DND-41 (cell line): Measurements from ENCODE around the gene CNOT6L.

ENCODE experiments used
- ATAC-seq: fragments of 200-7000 bp; cut with Tn5 transposase; 3 replicates; pipeline ENCODE4 v1.9.1; 2021; ENCODE audit warnings: low read depth; ENCODE audit not compliant: insufficient read depth
- DNase-seq: peaks from one replicate; pipeline ENCODE4 v3.0.0-alpha.2; 2020
- H2AFZ ChIP-seq: 2 replicates; pipeline ENCODE4 v1.6.0; 2012; ENCODE audit warnings: low read depth, low read length
- H3K27ac ChIP-seq: 2 replicates; pipeline ENCODE4 v1.5.1; 2012; ENCODE audit warnings: low read length, inconsistent platforms
- H3K27me3 ChIP-seq: fragments of 200-600 bp; sonication (generic); 2 replicates; pipeline ENCODE4 v1.6.0; 2012; ENCODE audit warnings: low read length, mild to moderate bottlenecking, inconsistent platforms; ENCODE audit not compliant: insufficient read depth, poor library complexity
- H3K36me3 ChIP-seq: 2 replicates; pipeline ENCODE4 v1.5.1; 2012; ENCODE audit warnings: low read length, inconsistent platforms; ENCODE audit not compliant: insufficient read depth
- H3K4me1 ChIP-seq: 2 replicates; pipeline ENCODE4 v1.5.1; 2012; ENCODE audit warnings: mild to moderate bottlenecking, low read length; ENCODE audit not compliant: insufficient read depth
- H3K4me2 ChIP-seq: 2 replicates; pipeline ENCODE4 v1.6.0; 2012; ENCODE audit warnings: mild to moderate bottlenecking, moderate library complexity, low read length, inconsistent platforms; ENCODE audit not compliant: insufficient read depth
- H3K4me3 ChIP-seq, 2 experiments: fragments of 200-600 bp in 1 of 2; shearing (Covaris generic) in 1 of 2; 2 replicates each; pipeline ENCODE4 v1.5.1; 2012 to 2016; ENCODE audit warnings: inconsistent platforms in 2 of 2, low read length in 2 of 2, mild to moderate bottlenecking in 2 of 2, low read depth in 1 of 2, moderate library complexity in 1 of 2
- H3K79me2 ChIP-seq: 2 replicates; pipeline ENCODE4 v1.6.0; 2012; ENCODE audit warnings: low read length, inconsistent platforms; ENCODE audit not compliant: insufficient read depth
- H3K9ac ChIP-seq: 2 replicates; pipeline ENCODE4 v1.6.0; 2012; ENCODE audit warnings: low read depth, mild to moderate bottlenecking, inconsistent platforms, low read length, moderate library complexity
- H3K9me3 ChIP-seq: 2 replicates; pipeline ENCODE4 v1.5.1; 2012; ENCODE audit warnings: low read length, moderate library complexity, mild to moderate bottlenecking, inconsistent platforms; ENCODE audit not compliant: insufficient read depth, severe bottlenecking
- H4K20me1 ChIP-seq: 2 replicates; pipeline ENCODE4 v1.6.0; 2012; ENCODE audit warnings: low read length; ENCODE audit not compliant: insufficient read depth
- EZH2 ChIP-seq: IDR thresholded peaks from 3 replicates; pipeline ENCODE4 v1.6.1; 2012; ENCODE audit warnings: borderline replicate concordance, low read depth, mild to moderate bottlenecking, moderate library complexity, low read length, inconsistent platforms; ENCODE audit not compliant: severe bottlenecking
- TF ChIP-seq, protein P1 (sequence below): IDR thresholded peaks from 2 replicates; pipeline ENCODE4 v1.5.1; 2012; ENCODE audit warnings: borderline replicate concordance, low read length, moderate library complexity, mild to moderate bottlenecking; ENCODE audit not compliant: poor library complexity, severe bottlenecking; ENCODE audit errors: extremely low read depth

CNOT6L gene

DNA sequence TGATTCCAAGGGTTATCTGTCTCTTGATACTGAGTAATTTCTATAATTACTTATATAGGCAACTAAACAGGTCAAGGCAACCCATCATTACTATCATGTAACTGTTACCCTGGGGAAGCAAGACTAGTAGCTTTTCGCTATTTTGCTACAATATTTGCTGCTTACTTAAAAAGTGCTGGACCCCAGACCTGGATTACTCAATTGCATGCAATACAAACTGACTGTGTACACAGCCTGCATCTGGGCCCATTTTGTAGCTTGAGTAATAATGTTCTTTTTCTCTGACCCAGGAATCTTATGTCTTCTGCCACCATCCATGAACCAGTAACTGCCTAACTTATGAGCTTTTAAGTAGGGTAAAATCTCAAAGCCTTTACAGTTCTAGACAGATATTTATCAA is 53.4 kb downstream of the CNOT6L start:
- Histone ChIP-seq H4K20me1 (no peaks in the 10 kb centered on the region), H3K9ac (no peak overlapping the region), H3K27ac (no peak overlapping the region), H3K4me3 (no peak overlapping the region), H3K36me3 (peaks cover 76% of the 10 kb centered on the region), H3K27me3 (no peaks in the 10 kb centered on the region), H3K79me2 (peaks cover 53% of the 10 kb centered on the region), H3K9me3 (peaks cover 17% of the 10 kb centered on the region), H3K4me1 (no peaks in the 10 kb centered on the region), H3K4me2 (no peak overlapping the region), H2AFZ (no peak overlapping the region)
- TF ChIP-seq, protein P1, sequence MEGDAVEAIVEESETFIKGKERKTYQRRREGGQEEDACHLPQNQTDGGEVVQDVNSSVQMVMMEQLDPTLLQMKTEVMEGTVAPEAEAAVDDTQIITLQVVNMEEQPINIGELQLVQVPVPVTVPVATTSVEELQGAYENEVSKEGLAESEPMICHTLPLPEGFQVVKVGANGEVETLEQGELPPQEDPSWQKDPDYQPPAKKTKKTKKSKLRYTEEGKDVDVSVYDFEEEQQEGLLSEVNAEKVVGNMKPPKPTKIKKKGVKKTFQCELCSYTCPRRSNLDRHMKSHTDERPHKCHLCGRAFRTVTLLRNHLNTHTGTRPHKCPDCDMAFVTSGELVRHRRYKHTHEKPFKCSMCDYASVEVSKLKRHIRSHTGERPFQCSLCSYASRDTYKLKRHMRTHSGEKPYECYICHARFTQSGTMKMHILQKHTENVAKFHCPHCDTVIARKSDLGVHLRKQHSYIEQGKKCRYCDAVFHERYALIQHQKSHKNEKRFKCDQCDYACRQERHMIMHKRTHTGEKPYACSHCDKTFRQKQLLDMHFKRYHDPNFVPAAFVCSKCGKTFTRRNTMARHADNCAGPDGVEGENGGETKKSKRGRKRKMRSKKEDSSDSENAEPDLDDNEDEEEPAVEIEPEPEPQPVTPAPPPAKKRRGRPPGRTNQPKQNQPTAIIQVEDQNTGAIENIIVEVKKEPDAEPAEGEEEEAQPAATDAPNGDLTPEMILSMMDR: no peak
- TF ChIP-seq EZH2: no peak
- DNase-seq (no peak), ATAC-seq (no peak)

DNA sequence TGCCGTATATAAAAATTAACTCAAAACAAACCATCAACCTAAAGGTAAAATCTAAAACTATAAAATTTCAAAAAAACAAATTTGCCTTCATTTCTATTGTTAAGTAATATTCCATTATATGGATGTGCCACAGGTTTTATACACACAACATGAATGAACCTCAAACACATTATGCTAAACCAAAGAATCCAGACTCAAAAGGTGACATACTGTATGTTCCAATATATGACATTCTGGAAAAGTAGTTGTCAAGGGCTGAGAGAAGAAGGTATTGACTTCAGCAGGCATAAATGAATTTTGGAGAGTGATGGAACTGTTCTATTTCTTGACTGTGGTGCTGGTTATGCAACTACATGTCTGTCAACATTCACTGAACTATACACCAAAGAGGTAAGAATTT is 56.6 kb downstream of the CNOT6L start:
- Histone ChIP-seq H3K36me3 (peaks cover 68% of the 10 kb centered on the region), H2AFZ (no peak overlapping the region), H3K4me1 (no peaks in the 10 kb centered on the region), H3K4me2 (no peak overlapping the region), H3K9ac (no peak overlapping the region), H3K27me3 (no peaks in the 10 kb centered on the region), H3K27ac (no peak overlapping the region), H3K9me3 (peaks cover 17% of the 10 kb centered on the region), H4K20me1 (no peaks in the 10 kb centered on the region), H3K79me2 (peaks cover 61% of the 10 kb centered on the region), H3K4me3 (no peak overlapping the region)
- DNase-seq: no peak
- ATAC-seq: no peak
- TF ChIP-seq, protein P1: no peak
- TF ChIP-seq EZH2: no peak

DNA sequence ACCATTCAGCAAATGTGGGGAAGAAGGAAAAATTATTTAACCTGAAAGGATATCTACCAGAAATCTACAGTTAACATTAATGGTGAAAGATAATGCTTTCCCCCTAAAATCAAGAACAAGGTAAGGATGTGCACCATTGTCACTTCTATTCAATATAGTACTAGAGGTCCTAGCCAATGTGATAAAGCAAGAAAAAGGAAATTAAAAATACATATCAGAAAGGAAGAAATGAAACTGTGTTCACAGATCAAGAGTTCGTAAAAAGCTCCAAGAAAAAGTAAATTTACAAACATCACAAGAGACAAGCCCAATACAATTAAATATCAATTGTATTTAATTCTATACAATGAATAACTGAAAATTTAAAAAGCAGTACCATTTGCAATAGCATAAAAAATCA is 57.6 kb downstream of the CNOT6L start:
- Histone ChIP-seq H3K79me2 (peaks cover 67% of the 10 kb centered on the region), H3K36me3 (peaks cover 71% of the 10 kb centered on the region), H4K20me1 (no peaks in the 10 kb centered on the region), H3K4me3 (no peak overlapping the region), H3K4me2 (no peak overlapping the region), H2AFZ (no peak overlapping the region), H3K27ac (no peak overlapping the region), H3K4me1 (no peaks in the 10 kb centered on the region), H3K9me3 (peaks cover 17% of the 10 kb centered on the region), H3K9ac (no peak overlapping the region), H3K27me3 (no peaks in the 10 kb centered on the region)
- ATAC-seq: no peak
- TF ChIP-seq, protein P1: no peak
- TF ChIP-seq EZH2: no peak
- DNase-seq: no peak

DNA sequence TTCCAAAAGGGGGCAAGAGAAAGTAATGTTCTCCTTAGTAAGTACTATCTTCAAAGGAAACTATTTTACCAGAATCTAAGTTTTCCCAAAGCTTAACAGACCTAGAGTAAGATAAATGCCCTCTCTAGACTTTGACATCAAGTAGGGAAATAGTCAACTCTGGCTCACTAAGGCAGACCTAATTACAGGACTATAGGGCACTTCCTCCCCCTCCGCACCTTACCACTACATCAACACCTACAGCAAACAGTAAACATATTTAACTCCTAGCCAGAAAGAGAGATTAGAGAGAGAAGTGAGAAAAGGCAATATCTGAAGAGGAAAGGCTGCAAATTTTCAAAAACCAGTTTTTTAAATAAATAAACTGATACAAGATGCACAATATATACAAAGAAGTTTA is 60.4 kb downstream of the CNOT6L start:
- no peaks in the 10 kb centered on the region for H3K4me1 ChIP-seq
- H3K9me3 ChIP-seq: peaks cover 17% of the 10 kb centered on the region
- ATAC-seq (no peak), DNase-seq (no peak)
- TF ChIP-seq EZH2: no peak
- TF ChIP-seq, protein P1: no peak
- H3K27me3 ChIP-seq: no peaks in the 10 kb centered on the region
- no peak overlapping the region for H2AFZ ChIP-seq
- no peak overlapping the region for H3K27ac ChIP-seq
- H3K79me2 ChIP-seq: peaks cover 52% of the 10 kb centered on the region
- no peak overlapping the region for H3K4me3 ChIP-seq
- no peak overlapping the region for H3K4me2 ChIP-seq
- peaks cover 66% of the 10 kb centered on the region for H3K36me3 ChIP-seq
- H3K9ac ChIP-seq: no peak overlapping the region
- no peaks in the 10 kb centered on the region for H4K20me1 ChIP-seq
